GM19351 (cell line): ENCODE results near the gene SPEG.

Source experiments
- ATAC-seq: cut with Tn5 transposase; IDR thresholded peaks from one replicate; pipeline ENCODE4 v1.9.1; 2021; ENCODE audit warnings: mild to moderate bottlenecking, moderate library complexity; ENCODE audit not compliant: unreplicated experiment

Gene SPEG

DNA sequence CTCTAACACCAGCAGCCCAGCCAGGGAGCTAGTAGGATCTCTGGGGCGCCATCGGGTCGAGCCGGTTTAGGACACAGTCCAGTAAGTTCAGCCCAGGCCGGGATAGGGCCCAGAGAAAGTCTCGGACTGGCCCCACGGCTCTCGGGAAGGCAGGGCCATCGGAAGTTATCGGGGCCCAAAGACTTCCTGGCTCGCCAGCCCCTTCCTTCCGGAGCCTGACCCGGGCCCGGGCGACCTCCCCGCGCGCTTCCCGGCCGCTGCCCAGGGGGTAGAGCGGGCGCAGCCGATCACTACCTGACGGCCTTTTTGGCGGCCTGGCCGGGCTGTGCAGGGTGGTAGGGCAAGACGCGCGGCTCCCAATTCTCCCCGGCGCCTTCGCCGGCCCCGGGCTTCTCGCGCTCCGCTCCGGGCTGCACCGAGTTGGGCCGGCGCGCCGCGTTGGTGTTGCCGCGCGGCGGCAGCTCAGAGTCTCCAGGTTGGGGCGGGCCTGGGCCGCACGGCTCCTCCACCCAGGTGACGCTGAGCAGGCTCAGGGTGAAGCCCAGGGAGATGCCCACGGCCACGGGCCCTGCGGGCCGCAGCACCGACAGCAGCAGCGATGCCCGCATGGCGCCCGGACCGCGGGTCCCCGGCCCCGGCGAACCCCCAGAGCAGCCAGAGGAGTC, 108.4 kb downstream of the SPEG start:
- ATAC-seq = peak; percentile 32

DNA sequence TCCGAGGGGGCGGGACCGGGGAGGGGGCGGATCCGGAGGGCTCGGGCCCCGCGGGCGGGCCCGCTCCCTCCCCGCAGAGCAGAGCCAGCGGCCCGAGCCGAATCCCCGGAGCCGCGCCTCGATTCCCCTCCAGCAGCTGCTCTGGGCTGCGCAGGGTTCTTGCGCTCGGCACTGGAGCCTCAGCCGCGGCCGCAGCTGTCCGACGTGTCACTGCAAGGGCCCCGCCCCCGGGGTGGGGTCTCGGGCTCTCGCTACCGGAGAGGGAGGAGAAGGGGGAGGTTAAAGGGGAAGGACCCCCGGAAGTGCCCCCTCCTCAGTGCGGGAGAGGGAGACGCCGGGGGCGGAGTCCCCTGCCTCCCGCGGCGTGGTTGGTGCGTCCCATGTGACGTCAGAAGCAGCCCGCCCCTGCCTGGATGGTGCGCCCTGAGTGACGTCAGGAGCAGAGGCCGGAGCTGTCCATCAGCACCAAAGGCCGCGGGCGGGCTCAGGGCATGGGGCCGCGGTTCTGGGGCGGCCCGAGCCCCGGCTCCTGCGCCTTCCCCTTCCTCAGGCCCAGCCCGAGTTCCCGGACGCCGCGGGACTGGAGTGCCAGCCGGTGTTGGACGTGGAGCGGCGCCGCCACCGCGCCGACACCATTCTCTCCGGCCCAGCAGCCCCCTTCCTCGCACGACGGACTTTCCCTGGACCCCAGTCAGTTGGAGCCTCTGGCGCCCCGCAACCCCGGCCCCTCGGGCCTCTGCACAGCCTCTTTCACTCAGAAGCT, 109.1 kb downstream of the SPEG start, which contains the start of the genes CHPF and TMEM198:
CHPF (minus strand) TSS at position 214 of the 763 bp plus-strand sequence. CDS start 271 bp downstream, outside the sequence.
TMEM198 (plus strand) TSS at position 433 of the 763 bp plus-strand sequence. CDS start 700 bp downstream, outside the sequence.
- ATAC-seq = peak; percentile 75

- ATAC-seq = no peak
Measured at GRCh38 chr2:219544567-219544966, 109.9 kb downstream of the SPEG start.

- no peak for ATAC-seq
Measured at GRCh38 chr2:219545295-219545942, 110.8 kb downstream of the SPEG start.

DNA sequence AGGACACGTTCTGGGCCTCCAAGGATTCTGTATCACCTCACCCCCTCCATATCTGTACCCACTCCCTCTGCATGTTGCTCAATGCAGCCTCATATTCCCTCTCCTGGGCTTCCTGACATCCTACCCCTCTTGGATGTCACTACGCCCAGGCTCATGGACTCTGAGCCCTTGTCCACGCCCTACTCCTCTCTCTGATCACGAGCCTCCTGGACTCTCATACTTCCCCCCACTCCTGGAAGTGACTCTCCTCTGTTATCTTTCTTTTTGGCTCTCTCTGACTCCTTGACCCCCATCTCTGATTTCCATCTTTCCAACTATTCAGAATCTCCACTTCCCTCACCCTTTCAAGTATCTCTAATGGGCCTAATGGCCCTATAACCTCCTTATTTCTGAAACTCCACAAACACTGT, 111.3 kb downstream of the SPEG start:
- no peak for ATAC-seq

DNA sequence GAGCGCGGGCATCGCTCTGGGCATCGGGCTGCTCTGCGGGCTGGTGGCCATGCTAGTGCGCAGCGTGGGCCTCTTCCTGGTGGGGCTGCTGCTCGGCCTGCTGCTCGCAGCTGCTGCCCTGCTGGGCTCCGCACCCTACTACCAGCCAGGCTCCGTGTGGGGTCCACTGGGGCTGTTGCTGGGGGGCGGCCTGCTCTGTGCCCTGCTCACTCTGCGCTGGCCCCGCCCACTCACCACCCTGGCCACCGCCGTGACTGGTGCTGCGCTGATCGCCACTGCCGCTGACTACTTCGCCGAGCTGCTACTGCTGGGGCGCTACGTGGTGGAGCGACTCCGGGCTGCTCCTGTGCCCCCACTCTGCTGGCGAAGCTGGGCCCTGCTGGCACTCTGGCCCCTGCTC, 113.0 kb downstream of the SPEG start:
- ATAC-seq = no peak
